ENCODE measurements around the gene CELF4. TPM values are rescaled to one million over a fixed set of nuclear protein-coding genes. Genes with fewer than 3 reads are reported as not detected.
"Not testable (repeated sequence)": the region's sequence is repeated elsewhere in the genome, so short reads cannot be mapped to it uniquely, and the experiment has no call there.

CELF4 gene
- total RNA-seq, 2 donors from 2014 or later, result 0.22 to 3.9 TPM

DNA sequence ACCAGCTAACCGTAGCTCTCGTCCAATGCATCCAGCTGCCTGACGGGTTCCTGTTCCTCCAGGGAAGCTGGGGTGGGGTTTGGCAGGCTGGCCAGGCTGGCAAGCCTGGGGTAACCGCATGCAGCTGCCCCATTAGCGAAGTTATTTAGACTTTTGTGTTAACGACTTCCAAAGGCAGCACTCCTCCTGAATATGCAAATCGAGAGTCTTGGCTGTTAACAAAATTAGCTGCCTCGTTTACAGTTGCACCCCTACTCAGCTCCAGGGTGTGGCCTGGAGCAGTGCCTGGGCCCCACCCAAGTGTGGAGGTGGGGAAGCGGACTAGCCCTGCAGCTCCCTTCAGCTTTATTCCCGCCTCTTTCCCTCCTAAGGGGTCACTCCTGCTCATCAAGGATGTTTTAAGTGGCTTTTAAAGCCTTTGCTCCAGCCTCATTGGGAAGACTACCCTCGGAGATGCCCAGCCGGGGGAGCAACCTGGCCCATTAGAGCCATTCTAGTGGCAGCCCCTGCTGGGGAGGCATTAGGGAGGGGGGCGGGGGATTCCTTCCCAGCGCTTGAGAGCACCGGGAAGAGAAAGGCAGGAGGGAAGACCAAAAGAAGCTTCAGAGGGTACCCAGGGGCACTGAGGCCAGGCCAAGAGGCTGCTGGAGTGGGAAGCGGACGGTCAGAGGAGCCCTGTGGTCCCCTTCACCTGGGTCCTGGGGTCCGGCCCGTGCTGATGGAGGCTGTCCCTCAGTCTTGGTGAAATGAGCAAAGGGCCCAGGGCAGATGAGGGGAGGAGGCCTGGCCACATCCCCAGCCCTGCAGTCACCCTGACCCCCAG, 204.1 kb downstream of the CELF4 start:
- Histone ChIP-seq H3K27me3 (no peaks in the 10 kb centered on the region), H3K4me3 (no peak overlapping the region), H3K27ac (no peak overlapping the region), H3K36me3 (no peaks in the 10 kb centered on the region), H3K4me1 (peaks cover 0 to 9% of the 10 kb centered on the region in 2 donors), H3K9me3 (no peaks in the 10 kb centered on the region)
- TF ChIP-seq, protein P1, sequence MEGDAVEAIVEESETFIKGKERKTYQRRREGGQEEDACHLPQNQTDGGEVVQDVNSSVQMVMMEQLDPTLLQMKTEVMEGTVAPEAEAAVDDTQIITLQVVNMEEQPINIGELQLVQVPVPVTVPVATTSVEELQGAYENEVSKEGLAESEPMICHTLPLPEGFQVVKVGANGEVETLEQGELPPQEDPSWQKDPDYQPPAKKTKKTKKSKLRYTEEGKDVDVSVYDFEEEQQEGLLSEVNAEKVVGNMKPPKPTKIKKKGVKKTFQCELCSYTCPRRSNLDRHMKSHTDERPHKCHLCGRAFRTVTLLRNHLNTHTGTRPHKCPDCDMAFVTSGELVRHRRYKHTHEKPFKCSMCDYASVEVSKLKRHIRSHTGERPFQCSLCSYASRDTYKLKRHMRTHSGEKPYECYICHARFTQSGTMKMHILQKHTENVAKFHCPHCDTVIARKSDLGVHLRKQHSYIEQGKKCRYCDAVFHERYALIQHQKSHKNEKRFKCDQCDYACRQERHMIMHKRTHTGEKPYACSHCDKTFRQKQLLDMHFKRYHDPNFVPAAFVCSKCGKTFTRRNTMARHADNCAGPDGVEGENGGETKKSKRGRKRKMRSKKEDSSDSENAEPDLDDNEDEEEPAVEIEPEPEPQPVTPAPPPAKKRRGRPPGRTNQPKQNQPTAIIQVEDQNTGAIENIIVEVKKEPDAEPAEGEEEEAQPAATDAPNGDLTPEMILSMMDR (IDR thresholded peaks at IDR 0.05), result no peak
- DNase-seq (ENCODE audit: low spot score), result no peak

DNA sequence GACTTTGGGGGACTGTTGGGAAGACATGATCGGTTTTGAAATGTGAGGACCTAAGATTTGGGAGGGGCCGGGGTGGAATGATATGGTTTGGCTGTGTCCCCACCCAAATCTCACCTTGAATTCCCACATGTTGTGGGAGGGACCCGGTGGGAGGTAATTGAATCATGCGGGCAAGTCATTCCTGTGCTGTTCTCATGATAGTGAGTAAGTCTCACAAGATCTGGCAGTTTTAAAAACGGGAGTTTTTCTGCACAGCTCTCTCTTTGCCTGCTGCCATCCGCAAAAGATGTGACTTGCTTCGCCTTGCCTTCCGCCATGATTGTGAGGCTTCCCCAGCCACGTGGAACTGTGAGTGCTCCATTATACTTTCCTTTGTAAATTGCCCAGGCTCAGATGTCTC, 207.5 kb downstream of the CELF4 start:
- not testable (repeated sequence) for DNase-seq (ENCODE audit: low spot score); H3K27ac ChIP-seq; H3K4me3 ChIP-seq; H3K9me3 ChIP-seq; H3K4me1 ChIP-seq; H3K27me3 ChIP-seq; H3K36me3 ChIP-seq

DNA sequence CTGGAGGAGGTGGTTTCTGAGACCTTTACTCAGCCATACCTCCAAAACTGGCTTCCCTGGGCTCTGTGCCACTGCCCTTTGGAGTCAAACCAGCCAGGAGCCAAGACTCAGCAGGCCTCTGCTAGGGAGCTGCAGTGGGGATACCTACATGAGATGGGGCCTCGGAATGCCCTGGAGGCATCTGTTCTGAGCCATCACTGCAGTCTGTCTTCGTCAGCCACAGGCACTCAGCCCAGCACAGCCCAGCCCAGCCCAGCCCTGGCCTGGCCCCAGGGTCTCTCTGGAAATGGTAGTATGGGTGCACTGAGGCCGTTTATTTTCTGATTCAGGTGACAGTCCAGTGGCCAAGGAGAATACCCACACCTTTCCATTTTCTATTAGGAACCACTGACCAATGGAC, 209.8 kb downstream of the CELF4 start:
- H3K27me3 ChIP-seq, result no peaks in the 10 kb centered on the region
- no peak overlapping the region for H3K4me3 ChIP-seq
- TF ChIP-seq, protein P1 (IDR thresholded peaks at IDR 0.05), result no peak
- no peak for DNase-seq (ENCODE audit: low spot score)
- H3K36me3 ChIP-seq, result no peaks in the 10 kb centered on the region
- no peak overlapping the region for H3K27ac ChIP-seq
- no peaks in the 10 kb centered on the region for H3K4me1 ChIP-seq
- H3K9me3 ChIP-seq, result no peaks in the 10 kb centered on the region

DNA sequence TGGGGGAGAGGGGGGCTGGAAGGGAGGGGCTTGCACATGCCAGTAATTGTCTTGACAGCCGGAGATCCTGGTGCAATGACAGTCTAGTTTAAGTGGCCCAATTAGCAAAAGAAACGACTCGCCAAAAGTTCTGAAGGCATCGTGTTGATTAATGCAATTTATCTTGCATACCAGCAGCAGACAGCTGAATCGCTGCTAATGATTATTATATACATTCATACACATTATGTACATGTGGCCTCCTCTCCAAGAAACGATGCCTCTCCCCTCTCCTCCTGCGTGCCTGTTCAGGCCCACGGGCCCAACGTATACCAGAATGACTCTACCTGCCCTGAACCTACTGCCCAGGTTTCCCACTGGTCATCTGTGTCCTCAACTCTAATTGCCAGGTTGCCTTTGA, 214.5 kb downstream of the CELF4 start:
- DNase-seq (ENCODE audit: low spot score), result no peak
- H3K4me1 ChIP-seq, result no peaks in the 10 kb centered on the region
- H3K27me3 ChIP-seq, result no peaks in the 10 kb centered on the region
- H3K4me3 ChIP-seq, result no peak overlapping the region
- TF ChIP-seq, protein P1 (IDR thresholded peaks at IDR 0.05), result no peak
- H3K9me3 ChIP-seq, result no peaks in the 10 kb centered on the region
- H3K36me3 ChIP-seq, result no peaks in the 10 kb centered on the region
- no peak overlapping the region for H3K27ac ChIP-seq

DNA sequence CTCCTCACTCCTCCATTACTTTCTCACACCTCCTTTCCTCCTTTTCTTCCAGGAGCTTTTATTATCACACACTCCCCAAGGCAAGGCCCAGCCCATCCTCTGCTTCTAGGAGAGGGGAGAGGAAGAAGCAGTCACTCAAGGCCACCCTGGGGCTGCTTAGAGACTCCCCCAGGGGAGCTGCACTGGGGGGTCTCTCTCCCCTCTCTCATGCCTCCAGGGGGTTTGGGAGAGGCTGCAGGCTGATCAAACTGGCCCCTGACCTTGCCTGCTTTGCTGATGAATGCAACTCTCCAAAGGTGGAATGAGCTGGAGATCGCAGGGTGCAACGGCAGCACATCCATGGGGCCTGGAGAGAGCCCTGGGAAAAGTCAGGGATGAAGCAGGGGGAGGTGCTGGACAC, 216.9 kb downstream of the CELF4 start:
- TF ChIP-seq, protein P1 (IDR thresholded peaks at IDR 0.05), result no peak
- DNase-seq (ENCODE audit: low spot score), result no peak
- no peaks in the 10 kb centered on the region for H3K9me3 ChIP-seq
- no peaks in the 10 kb centered on the region for H3K27me3 ChIP-seq
- no peak overlapping the region for H3K4me3 ChIP-seq
- no peaks in the 10 kb centered on the region for H3K4me1 ChIP-seq
- no peak overlapping the region for H3K27ac ChIP-seq
- no peaks in the 10 kb centered on the region for H3K36me3 ChIP-seq

DNA sequence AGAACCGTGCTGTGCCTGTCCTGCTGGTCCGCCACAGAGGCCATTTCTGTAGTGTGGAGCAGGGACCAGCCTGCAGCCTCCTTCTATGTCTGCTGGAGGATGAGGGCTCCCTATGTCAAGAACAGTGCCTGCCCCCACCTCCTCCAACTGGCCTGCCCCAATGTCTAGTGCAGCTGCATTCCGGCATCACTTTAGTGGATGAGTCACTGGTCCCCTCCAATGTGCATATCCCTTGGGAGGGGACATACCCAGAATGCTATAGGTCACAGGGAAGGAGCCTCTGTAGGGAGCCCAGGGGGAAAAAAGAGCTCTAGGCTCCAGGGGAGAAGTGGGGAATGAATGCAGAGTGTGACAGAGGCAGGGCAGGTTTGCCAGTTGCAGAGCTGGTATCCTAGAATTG, 219.6 kb downstream of the CELF4 start:
- TF ChIP-seq, protein P1 (IDR thresholded peaks at IDR 0.05), result no peak
- Histone ChIP-seq H3K27me3 (no peaks in the 10 kb centered on the region), H3K4me1 (no peaks in the 10 kb centered on the region), H3K9me3 (no peaks in the 10 kb centered on the region), H3K27ac (no peak overlapping the region), H3K4me3 (no peak overlapping the region), H3K36me3 (no peaks in the 10 kb centered on the region)
- no peak for DNase-seq (ENCODE audit: low spot score)

Measured in right atrium auricular region (tissue), 2 donors.